ENCODE measurements around the gene CASK. TPM values are rescaled to one million over a fixed set of nuclear protein-coding genes. Genes with fewer than 3 reads are reported as not detected.

CASK gene
- total RNA-seq, 1 donor: 55.4 TPM

Small RNAs within 50 kb of the gene (small RNA-seq; reads per million reads assigned to genes)
- gene AL353691.2: not detected
- gene RN7SL144P: not detected
- gene RNU6-1321P: not detected
- gene RNU6-202P: not detected

Other genes with a start within 250 kb of the CASK start
- 0.72 TPM in 1 of 2 replicates, not detected in the other for gene GPR34, start 234.6 kb downstream of the CASK start, total RNA-seq
- gene GPR82, start 199.4 kb downstream of the CASK start, total RNA-seq: not detected in 2 replicates

Data from osteoblast (primary cell).